Mesendoderm (in vitro differentiated cells): ENCODE results near the gene KRT33A.
"Not testable (repeated sequence)": the region's sequence is repeated elsewhere in the genome, so short reads cannot be mapped to it uniquely, and the experiment has no call there.

ENCODE experiments used
- DNase-seq: peaks from one replicate; pipeline ENCODE4 v3.0.0; 2013
- H2AK5ac ChIP-seq: 2 replicates; pipeline ENCODE4 v1.6.1; 2013; ENCODE audit warnings: low read length, inconsistent platforms
- H2BK120ac ChIP-seq: 2 replicates; pipeline ENCODE4 v1.6.1; 2013; ENCODE audit warnings: low read depth, mild to moderate bottlenecking, low read length, moderate library complexity, mixed read lengths
- H2BK15ac ChIP-seq: replicated peaks from 2 replicates; pipeline ENCODE4 v1.6.1; 2013; ENCODE audit warnings: low read depth, mild to moderate bottlenecking, moderate library complexity
- H2BK5ac ChIP-seq: 2 replicates; pipeline ENCODE4 v1.6.1; 2013; ENCODE audit warnings: low read length, inconsistent platforms
- H3K18ac ChIP-seq: 2 replicates; pipeline ENCODE4 v1.6.1; 2013; ENCODE audit warnings: mild to moderate bottlenecking, low read length, mixed read lengths
- H3K23ac ChIP-seq: one replicate; pipeline ENCODE4 v1.6.1; 2013; ENCODE audit warnings: low read length
- H3K27ac ChIP-seq: 2 replicates; pipeline ENCODE4 v1.5.1; 2013; ENCODE audit warnings: low read depth, mild to moderate bottlenecking, inconsistent platforms, low read length, moderate library complexity
- H3K27me3 ChIP-seq: 2 replicates; pipeline ENCODE4 v1.6.1; 2013; ENCODE audit warnings: low read length, control low read depth, mild to moderate bottlenecking, inconsistent platforms; ENCODE audit not compliant: insufficient read depth, poor library complexity
- H3K36me3 ChIP-seq: 2 replicates; pipeline ENCODE4 v1.6.1; 2013; ENCODE audit warnings: low read length, inconsistent platforms; ENCODE audit not compliant: control insufficient read depth, insufficient read depth
- H3K4ac ChIP-seq: one replicate; pipeline ENCODE4 v1.6.1; 2013; ENCODE audit warnings: low read depth, mild to moderate bottlenecking, low read length, moderate library complexity
- H3K4me1 ChIP-seq: 2 replicates; pipeline ENCODE4 v1.6.1; 2013; ENCODE audit warnings: low read depth, low read length, inconsistent platforms; ENCODE audit not compliant: control insufficient read depth
- H3K4me2 ChIP-seq: 2 replicates; pipeline ENCODE4 v1.6.1; 2013; ENCODE audit warnings: low read length
- H3K4me3 ChIP-seq: 2 replicates; pipeline ENCODE4 v1.5.1; 2013; ENCODE audit warnings: mild to moderate bottlenecking, low read length
- H3K56ac ChIP-seq: one replicate; pipeline ENCODE4 v1.6.1; 2013; ENCODE audit warnings: low read length
- H3K79me1 ChIP-seq: 2 replicates; pipeline ENCODE4 v1.6.1; 2013; ENCODE audit warnings: low read length, inconsistent platforms
- H3K79me2 ChIP-seq: 2 replicates; pipeline ENCODE4 v1.6.1; 2013; ENCODE audit warnings: mild to moderate bottlenecking, low read length; ENCODE audit not compliant: control insufficient read depth, insufficient read depth
- H3K9ac ChIP-seq: 2 replicates; pipeline ENCODE4 v1.6.1; 2013; ENCODE audit warnings: low read length, inconsistent platforms
- H4K5ac ChIP-seq: one replicate; pipeline ENCODE4 v1.6.1; 2013; ENCODE audit warnings: low read length
- H4K8ac ChIP-seq: one replicate; pipeline ENCODE4 v1.6.1; 2013; ENCODE audit warnings: low read depth, mild to moderate bottlenecking, control low read depth, low read length, moderate library complexity
- WGBS: extraction: QIAGEN DNeasy Blood & Tissue Kit; methylation state at CpG from one replicate; pipeline ENCODE4 v1.1.7; 2013; ENCODE audit warnings: low lambda C conversion rate, missing lambda C conversion rate; ENCODE audit not compliant: insufficient coverage; ENCODE audit errors: extremely low coverage; 5-methylcytosine and 5-hydroxymethylcytosine counted together

The KRT33A gene

GRCh38 chr17:41346421-41346820 is 4.2 kb downstream of the KRT33A start:
- H3K4ac ChIP-seq, H4K8ac ChIP-seq, H2BK5ac ChIP-seq, H2BK120ac ChIP-seq, H3K36me3 ChIP-seq, H3K4me3 ChIP-seq, H3K4me1 ChIP-seq, H3K18ac ChIP-seq, H2AK5ac ChIP-seq, H3K9ac ChIP-seq, H3K23ac ChIP-seq, H3K27ac ChIP-seq, H2BK15ac ChIP-seq, H3K4me2 ChIP-seq, H3K27me3 ChIP-seq, H3K79me1 ChIP-seq, DNase-seq, H3K56ac ChIP-seq, H4K5ac ChIP-seq, H3K79me2 ChIP-seq: not testable (repeated sequence)
- no CpG with 5 or more reads among the region's 16 CpGs for WGBS

- Histone ChIP-seq H3K79me1 (no peaks in the 10 kb centered on the region), H4K8ac (no peak overlapping the region), H3K56ac (no peak overlapping the region), H3K36me3 (no peaks in the 10 kb centered on the region), H3K23ac (no peak overlapping the region), H2BK15ac (no peak overlapping the region), H2BK120ac (no peak overlapping the region), H3K4me3 (no peak overlapping the region), H2AK5ac (no peak overlapping the region), H3K4me2 (no peak overlapping the region), H3K18ac (no peak overlapping the region), H3K4ac (no peak overlapping the region), H2BK5ac (no peak overlapping the region), H4K5ac (no peak overlapping the region), H3K79me2 (no peaks in the 10 kb centered on the region), H3K4me1 (no peaks in the 10 kb centered on the region), H3K27ac (no peak overlapping the region), H3K9ac (no peak overlapping the region), H3K27me3 (no peaks in the 10 kb centered on the region)
- no peak for DNase-seq
- WGBS, result no CpG with 5 or more reads among the region's 3 CpGs
These were observed 4.6 kb downstream of the KRT33A start for GRCh38 chr17:41345992-41346391.

DNA sequence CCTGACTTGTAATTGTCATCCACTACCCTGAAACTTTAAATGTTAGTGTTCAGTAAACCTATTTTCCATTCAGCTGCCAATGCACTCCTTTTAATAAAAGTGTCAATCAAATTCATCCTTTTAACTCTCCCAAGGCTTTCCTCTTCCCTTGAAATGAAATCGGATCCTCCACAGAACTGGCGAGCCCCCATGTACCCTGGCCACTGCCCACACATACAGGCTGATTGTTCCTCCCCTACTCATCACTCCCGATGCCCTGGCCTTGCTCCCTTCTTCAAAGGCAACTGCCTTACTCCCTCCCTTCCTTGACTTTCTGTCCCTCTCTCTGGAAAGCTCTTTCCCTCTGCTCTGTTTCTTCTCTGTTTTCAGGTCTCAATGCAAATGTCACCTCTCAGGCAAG is 7.6 kb downstream of the KRT33A start:
- H3K79me2 ChIP-seq, result no peaks in the 10 kb centered on the region
- no peak overlapping the region for H3K27ac ChIP-seq
- H4K5ac ChIP-seq, result no peak overlapping the region
- H3K4me3 ChIP-seq, result no peak overlapping the region
- no peak for DNase-seq
- no peak overlapping the region for H2BK15ac ChIP-seq
- H2AK5ac ChIP-seq, result no peak overlapping the region
- H3K4ac ChIP-seq, result no peak overlapping the region
- no peak overlapping the region for H2BK5ac ChIP-seq
- H3K9ac ChIP-seq, result no peak overlapping the region
- no peaks in the 10 kb centered on the region for H3K36me3 ChIP-seq
- H4K8ac ChIP-seq, result no peak overlapping the region
- no CpG with 5 or more reads among the region's 3 CpGs for WGBS
- no peaks in the 10 kb centered on the region for H3K4me1 ChIP-seq
- no peak overlapping the region for H3K23ac ChIP-seq
- no peak overlapping the region for H3K4me2 ChIP-seq
- H3K56ac ChIP-seq, result no peak overlapping the region
- no peak overlapping the region for H3K18ac ChIP-seq
- H3K27me3 ChIP-seq, result no peaks in the 10 kb centered on the region
- no peak overlapping the region for H2BK120ac ChIP-seq
- no peaks in the 10 kb centered on the region for H3K79me1 ChIP-seq

DNA sequence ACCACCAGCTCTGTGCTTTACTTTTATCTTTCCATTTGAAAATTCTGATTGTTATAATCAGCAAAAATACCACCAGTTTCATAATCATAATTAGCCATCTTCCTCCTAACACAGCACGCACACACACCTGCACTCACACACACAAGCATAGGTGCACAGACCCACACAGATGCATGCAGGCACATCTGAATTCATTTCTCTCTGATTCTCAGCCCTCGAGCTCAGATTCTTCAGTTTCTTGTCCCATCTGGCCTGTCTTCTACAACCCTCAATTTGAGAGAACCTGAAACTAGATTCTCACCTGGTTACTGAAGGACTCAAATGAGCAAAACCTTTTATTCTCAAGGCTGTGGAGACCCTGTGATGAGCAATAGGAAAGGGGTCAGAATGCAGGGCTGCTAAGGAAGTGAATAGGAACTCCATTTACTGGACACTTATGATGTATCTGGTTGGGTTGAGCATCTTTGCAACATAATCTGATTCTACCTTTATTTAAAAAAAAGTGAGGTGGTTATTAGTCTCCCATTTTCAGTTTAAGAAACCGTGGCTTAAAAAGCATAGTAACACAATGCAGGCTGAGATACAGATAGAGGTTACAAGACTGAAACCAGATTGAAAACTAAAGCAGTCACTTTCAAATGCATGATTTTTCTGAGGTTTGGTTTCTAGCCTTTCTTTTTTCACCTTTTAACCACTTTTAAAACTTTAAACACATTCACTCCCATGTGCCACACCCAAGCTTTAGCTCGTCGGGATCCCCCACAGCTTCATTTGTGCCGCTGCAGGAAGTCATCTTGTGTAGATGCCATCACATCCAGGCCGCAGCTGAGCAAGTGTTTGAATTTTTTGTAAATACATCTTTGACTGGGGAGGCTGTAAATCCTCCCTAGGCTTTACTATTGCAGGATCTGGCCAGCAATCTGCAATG is 9.4 kb downstream of the KRT33A start:
- Histone ChIP-seq H3K4ac (no peak overlapping the region), H3K4me1 (no peaks in the 10 kb centered on the region), H3K27me3 (no peaks in the 10 kb centered on the region), H3K18ac (no peak overlapping the region), H3K27ac (no peak overlapping the region), H3K36me3 (no peaks in the 10 kb centered on the region), H3K23ac (no peak overlapping the region), H2BK15ac (no peak overlapping the region), H2BK5ac (no peak overlapping the region), H3K56ac (no peak overlapping the region), H2AK5ac (no peak overlapping the region), H3K4me3 (no peak overlapping the region), H3K4me2 (no peak overlapping the region), H3K79me2 (no peaks in the 10 kb centered on the region), H4K5ac (no peak overlapping the region), H3K79me1 (no peaks in the 10 kb centered on the region), H3K9ac (no peak overlapping the region), H4K8ac (no peak overlapping the region), H2BK120ac (no peak overlapping the region)
- WGBS, result no CpG with 5 or more reads among the region's 7 CpGs
- DNase-seq, result no peak

DNA sequence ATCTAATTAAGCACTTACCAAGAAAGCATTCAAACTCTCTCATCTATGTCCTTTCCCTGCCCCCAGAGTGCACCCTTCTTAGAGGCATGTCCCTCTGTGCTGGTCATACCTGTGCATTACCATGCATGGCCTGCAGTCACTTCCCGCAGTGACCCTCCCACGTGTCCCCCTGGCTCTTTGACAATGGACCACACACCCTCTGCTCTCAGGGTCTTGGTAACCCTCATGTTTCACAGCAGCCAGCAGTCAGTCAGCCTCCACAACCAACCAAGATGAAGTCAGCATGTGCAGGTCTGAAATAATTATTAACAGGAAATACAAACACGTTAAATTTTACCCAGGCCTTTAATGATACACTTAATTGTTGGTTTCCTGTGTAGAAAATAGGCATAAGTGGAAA is 10.1 kb downstream of the KRT33A start:
- no peak overlapping the region for H3K4me3 ChIP-seq
- no peak overlapping the region for H3K18ac ChIP-seq
- no peak overlapping the region for H3K23ac ChIP-seq
- no peak overlapping the region for H3K9ac ChIP-seq
- no peak overlapping the region for H3K4me2 ChIP-seq
- H2BK15ac ChIP-seq, result no peak overlapping the region
- H3K4me1 ChIP-seq, result no peaks in the 10 kb centered on the region
- no peak overlapping the region for H4K8ac ChIP-seq
- H3K4ac ChIP-seq, result no peak overlapping the region
- no peaks in the 10 kb centered on the region for H3K27me3 ChIP-seq
- WGBS, result no CpG with 5 or more reads among the region's 3 CpGs
- H3K79me1 ChIP-seq, result no peaks in the 10 kb centered on the region
- H2BK120ac ChIP-seq, result no peak overlapping the region
- no peak overlapping the region for H3K56ac ChIP-seq
- H3K79me2 ChIP-seq, result no peaks in the 10 kb centered on the region
- H3K27ac ChIP-seq, result no peak overlapping the region
- no peak overlapping the region for H2BK5ac ChIP-seq
- no peak overlapping the region for H2AK5ac ChIP-seq
- no peak overlapping the region for H4K5ac ChIP-seq
- H3K36me3 ChIP-seq, result no peaks in the 10 kb centered on the region
- no peak for DNase-seq
